Measurements from ENCODE around the gene LRRC1. TPM values are rescaled to one million over a fixed set of nuclear protein-coding genes. Genes with fewer than 3 reads are reported as not detected.

Gene LRRC1
- total and polyA plus RNA-seq, 10 of the 15 experiments (the other 5 are each of a cell fraction or from before 2014, with no cell fraction given), result 0.35 to 9.3 (median 0.63) TPM

DNA sequence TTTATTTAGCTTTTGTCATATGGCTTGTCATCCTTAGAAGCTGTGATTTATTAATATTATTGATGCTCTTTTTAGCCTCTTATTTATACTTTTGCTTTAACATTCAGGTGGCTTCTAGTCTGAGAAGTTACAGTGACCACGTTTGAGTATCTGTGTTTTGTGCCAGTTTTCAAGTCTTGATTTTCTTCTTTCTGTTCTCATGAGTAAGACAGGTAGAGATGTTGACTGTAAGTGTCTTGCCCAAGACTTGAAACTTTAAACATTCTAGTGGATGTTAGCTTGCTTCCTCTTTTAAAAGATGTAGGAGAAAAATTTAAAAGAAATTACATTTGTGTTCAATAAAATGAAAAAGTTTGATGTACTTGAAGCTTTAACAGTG is 122.6 kb downstream of the LRRC1 start:
- no peak for DNase-seq (ENCODE audit: low read depth, low spot score)
- TF ChIP-seq SP1 (IDR thresholded peaks at IDR 0.05; ENCODE audit: low read depth, low read length) (no peak), POLR2A (IDR thresholded peaks at IDR 0.05; ENCODE audit: low read depth, low read length) (no peak), NFIC (IDR thresholded peaks at IDR 0.05; ENCODE audit: low read depth, low read length) (no peak), SRF (IDR thresholded peaks at IDR 0.05; ENCODE audit: low read depth in 2 of 2, low read length in 2 of 2) (no peak), EP300 (IDR thresholded peaks at IDR 0.05; ENCODE audit: borderline replicate concordance in 1 of 2, control insufficient read depth in 1 of 2, low read depth in 2 of 2, low read length in 2 of 2) (no peak), CHD4 (IDR thresholded peaks at IDR 0.05) (no peak)
- TF ChIP-seq, protein P1, sequence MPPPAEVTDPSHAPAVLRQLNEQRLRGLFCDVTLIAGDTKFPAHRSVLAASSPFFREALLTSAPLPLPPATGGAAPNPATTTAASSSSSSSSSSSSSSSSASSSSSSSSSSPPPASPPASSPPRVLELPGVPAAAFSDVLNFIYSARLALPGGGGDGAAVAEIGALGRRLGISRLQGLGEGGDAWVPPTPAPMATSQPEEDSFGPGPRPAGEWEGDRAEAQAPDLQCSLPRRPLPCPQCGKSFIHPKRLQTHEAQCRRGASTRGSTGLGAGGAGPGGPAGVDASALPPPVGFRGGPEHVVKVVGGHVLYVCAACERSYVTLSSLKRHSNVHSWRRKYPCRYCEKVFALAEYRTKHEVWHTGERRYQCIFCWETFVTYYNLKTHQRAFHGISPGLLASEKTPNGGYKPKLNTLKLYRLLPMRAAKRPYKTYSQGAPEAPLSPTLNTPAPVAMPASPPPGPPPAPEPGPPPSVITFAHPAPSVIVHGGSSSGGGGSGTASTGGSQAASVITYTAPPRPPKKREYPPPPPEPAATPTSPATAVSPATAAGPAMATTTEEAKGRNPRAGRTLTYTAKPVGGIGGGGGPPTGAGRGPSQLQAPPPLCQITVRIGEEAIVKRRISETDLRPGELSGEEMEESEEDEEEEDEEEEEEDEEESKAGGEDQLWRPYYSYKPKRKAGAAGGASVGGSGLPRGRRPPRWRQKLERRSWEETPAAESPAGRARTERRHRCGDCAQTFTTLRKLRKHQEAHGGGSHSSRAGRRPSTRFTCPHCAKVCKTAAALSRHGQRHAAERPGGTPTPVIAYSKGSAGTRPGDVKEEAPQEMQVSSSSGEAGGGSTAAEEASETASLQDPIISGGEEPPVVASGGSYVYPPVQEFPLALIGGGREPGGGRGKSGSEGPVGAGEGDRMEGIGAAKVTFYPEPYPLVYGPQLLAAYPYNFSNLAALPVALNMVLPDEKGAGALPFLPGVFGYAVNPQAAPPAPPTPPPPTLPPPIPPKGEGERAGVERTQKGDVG (CRISPR knock-in tag; IDR thresholded peaks at IDR 0.05), result no peak
- Histone ChIP-seq H3K27me3 (replicated peaks in 1 of 2; ENCODE audit: control insufficient read depth in 2 of 2, insufficient read depth in 2 of 2, low read length in 1 of 2) (no peaks in the 10 kb centered on the region), H3K36me3 (ENCODE audit: control insufficient read depth in 2 of 2, insufficient read depth in 2 of 2, low read length in 1 of 2) (no peaks in the 10 kb centered on the region), H3K79me2 (ENCODE audit: control insufficient read depth, insufficient read depth, low read length) (no peaks in the 10 kb centered on the region), H3K4me2 (ENCODE audit: control insufficient read depth, insufficient read depth) (no peak overlapping the region), H3K9ac (ENCODE audit: control insufficient read depth, insufficient read depth, low read length) (no peak overlapping the region), H3K4me1 (ENCODE audit: control insufficient read depth, insufficient read depth, low read length) (no peaks in the 10 kb centered on the region), H2AFZ (ENCODE audit: control insufficient read depth, low read depth, low read length) (no peak overlapping the region), H3K4me3 (no peak overlapping the region), H4K20me1 (ENCODE audit: control insufficient read depth, insufficient read depth) (no peaks in the 10 kb centered on the region), H3K27ac (ENCODE audit: control insufficient read depth, insufficient read depth) (no peak overlapping the region), H3K9me3 (replicated peaks; ENCODE audit: control insufficient read depth, insufficient read depth, low read length) (no peaks in the 10 kb centered on the region)
- 0% methylated on average over 1 of the region's 1 CpG for WGBS (ENCODE audit: insufficient coverage, insufficient replicate concordance, low lambda C conversion rate, missing lambda C conversion rate)
- ChIA-PET POLR2A (no interaction called here), SMC1A (ENCODE audit: uncharacterized antibody, unreplicated experiment) (interaction anchor here (1.0 to 3.0 kb wide), 2 partner anchors 12 to 20 kb away, joined by 3 to 9 read pairs; no protein-coding TSS in a partner anchor), CTCF (no interaction called here), RAD21 (ENCODE audit: unreplicated experiment) (interaction anchor here (0.6 kb wide), 1 partner anchor 145 kb away, joined by 3 read pairs; no protein-coding TSS in a partner anchor)
- BruUV-seq (replicated peaks), result no TSS peak
- ATAC-seq, result peak; percentile 75
- in situ Hi-C loops (cut with MboI), result no loop called here
- intact Hi-C loops (cut with micrococcal nuclease; ENCODE audit: unreplicated experiment), result loop anchor here (10.0 kb wide), 1 partner anchor 123 kb away; the partner anchor contains the start of gene LRRC1
- FAIRE-seq, result no peak

Measured in GM12878 (cell line).